Activated CD4-positive, alpha-beta T cell treated with anti-CD3 and anti-CD28 coated beads for 36 hours (primary cell): ENCODE measurements around the gene GAB1. TPM values are rescaled to one million over a fixed set of nuclear protein-coding genes. Genes with fewer than 3 reads are reported as not detected.

ENCODE experiments used
- ATAC-seq: fragments of 200-7000 bp; cut with Tn5 transposase; one replicate; pipeline ENCODE4 v1.10.0; 2021; ENCODE audit warnings: mild to moderate bottlenecking, moderate library complexity
- CTCF ChIA-PET: fragments of 350-600 bp; sonication (Branson Sonifier 250); formaldehyde crosslinking; loops from one replicate; lab custom pipeline; 2021; ENCODE audit warnings: antibody characterized with exemption; lab: Charles Lee
- POLR2A ChIA-PET: fragments of 350-600 bp; sonication (Branson Sonifier 250); formaldehyde crosslinking; loops from one replicate; lab custom pipeline; 2021; ENCODE audit warnings: antibody characterized with exemption, inconsistent platforms; lab: Charles Lee
- DNase-seq: peaks from one replicate; pipeline ENCODE4 v3.0.0-alpha.2; 2020
- H3K27ac Mint-ChIP-seq: one replicate; pipeline ENCODE4 v1.8.0; 2021; ENCODE audit warnings: mixed read lengths
- H3K27me3 Mint-ChIP-seq: one replicate; pipeline ENCODE4 v1.8.0; 2021; ENCODE audit warnings: mixed read lengths
- H3K36me3 Mint-ChIP-seq: one replicate; pipeline ENCODE4 v1.8.0; 2021; ENCODE audit warnings: low read depth, mixed read lengths
- H3K4me1 Mint-ChIP-seq: one replicate; pipeline ENCODE4 v1.8.0; 2021; ENCODE audit warnings: mixed read lengths
- H3K4me3 Mint-ChIP-seq: one replicate; pipeline ENCODE4 v1.8.0; 2021; ENCODE audit warnings: mild to moderate bottlenecking, moderate library complexity, mixed read lengths
- H3K9me3 Mint-ChIP-seq: one replicate; pipeline ENCODE4 v1.8.0; 2021; ENCODE audit warnings: low read depth, mixed read lengths
- intact Hi-C, 2 experiments: fragments of 100-400 bp; cut with DNase I in 1 of 2; cut with micrococcal nuclease in 1 of 2; formaldehyde crosslinking; loops; one replicate each; pipeline versions ENCODE4 v1.14.2 to v1.15.1; 2022 to 2024; cut with DNase I, micrococcal nuclease
- total RNA-seq, 2 experiments: library from RNA; stranded (reverse); gene quantifications; one replicate each; pipeline ENCODE4 v1.2.3, GENCODE V29; 2021

GAB1 gene
- total RNA-seq, 2 experiments from 2014 or later = 0.35 to 0.48 TPM

DNA sequence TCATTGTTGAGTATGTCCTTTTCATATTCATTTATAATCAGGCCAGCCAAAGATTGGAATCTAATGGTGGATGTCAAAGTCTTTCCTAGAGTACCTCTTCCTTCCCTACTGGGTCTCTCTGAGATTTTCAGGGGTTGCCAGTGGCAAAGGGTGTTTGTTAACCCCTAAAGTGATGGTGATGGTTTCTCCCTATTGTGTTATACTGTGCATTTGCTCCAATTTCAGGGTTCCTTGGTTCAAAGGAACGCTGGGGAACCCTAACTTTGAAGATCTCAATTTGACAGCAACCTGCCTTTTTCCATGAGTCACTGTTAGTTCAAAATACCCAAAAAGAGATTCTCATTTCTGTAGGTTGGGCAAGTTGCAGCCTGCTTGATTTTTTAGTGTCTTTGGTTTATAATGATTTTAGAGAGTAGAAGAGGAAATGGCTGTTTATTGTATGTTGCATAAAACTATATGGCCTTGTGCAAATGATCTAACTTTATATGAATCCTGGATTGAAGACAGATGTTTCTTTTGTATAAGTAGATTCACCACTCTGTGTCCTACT is 23.0 kb downstream of the GAB1 start:
- ATAC-seq (peak; percentile 47), DNase-seq (peak; percentile 14)
- POLR2A ChIA-PET = no interaction called here
- intact Hi-C loops = loop anchor here (1.0 to 5.0 kb wide), 4 partner anchors 22 to 175 kb away; partner anchors contain the start of genes SMARCA5 (in 2 of the 2) and USP38 (in 1 of the 2)
- Mint-ChIP-seq H3K9me3 (no peaks in the 10 kb centered on the region), H3K4me3 (peak overlapping the region; percentile 8), H3K36me3 (no peaks in the 10 kb centered on the region), H3K27me3 (no peaks in the 10 kb centered on the region), H3K27ac (peak overlapping the region; percentile 90), H3K4me1 (peaks cover 27% of the 10 kb centered on the region)
- CTCF ChIA-PET = interaction anchor here (1.8 kb wide), 1 partner anchor 9 kb away, joined by 4 read pairs; no protein-coding TSS in a partner anchor

DNA sequence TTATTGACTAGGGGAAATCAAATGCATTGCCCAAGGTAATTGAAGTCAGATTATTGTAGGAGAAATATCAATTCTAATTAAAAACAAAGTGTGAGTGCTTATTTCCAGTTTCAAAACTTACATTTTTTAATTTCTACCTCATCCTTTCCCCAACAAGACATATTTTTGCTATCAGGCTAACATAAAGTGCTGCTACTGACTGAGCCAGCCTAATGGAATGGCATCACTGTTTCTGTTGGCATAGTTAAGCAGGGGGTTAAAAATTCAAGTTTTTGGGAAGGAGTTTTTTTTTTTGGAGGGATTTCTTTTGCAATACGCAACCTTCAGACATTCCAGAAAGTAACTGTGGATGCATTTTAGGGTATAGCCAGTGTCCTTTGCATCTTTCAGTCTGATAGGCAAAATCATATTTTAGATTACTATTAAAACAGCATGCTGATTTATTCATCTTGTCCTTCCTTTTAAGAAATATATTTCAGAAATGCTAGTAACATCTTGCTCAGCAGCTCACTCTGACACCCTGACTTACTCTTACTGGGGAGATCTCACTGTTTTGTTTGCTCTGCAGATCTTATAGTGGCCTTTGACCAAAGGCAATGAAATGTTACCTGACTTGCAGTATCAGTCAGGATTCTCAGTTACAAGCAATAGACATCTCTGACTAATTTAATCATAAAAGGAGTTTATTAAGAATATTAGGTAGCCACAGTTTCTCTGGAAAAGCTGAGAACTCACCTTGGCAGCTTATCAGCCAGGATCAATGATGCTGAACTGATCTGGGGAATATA is 24.4 kb downstream of the GAB1 start:
- H3K27me3 Mint-ChIP-seq = no peaks in the 10 kb centered on the region
- no peak for ATAC-seq
- DNase-seq = no peak
- POLR2A ChIA-PET = no interaction called here
- intact Hi-C loops = loop anchor here in 1 of 2 experiments (1.0 kb wide), 1 partner anchor 24 kb away; no protein-coding TSS in a partner anchor
- H3K36me3 Mint-ChIP-seq = no peaks in the 10 kb centered on the region
- no peaks in the 10 kb centered on the region for H3K9me3 Mint-ChIP-seq
- CTCF ChIA-PET = no interaction called here
- H3K4me1 Mint-ChIP-seq = peaks cover 27% of the 10 kb centered on the region
- no peak overlapping the region for H3K27ac Mint-ChIP-seq
- H3K4me3 Mint-ChIP-seq = no peak overlapping the region

DNA sequence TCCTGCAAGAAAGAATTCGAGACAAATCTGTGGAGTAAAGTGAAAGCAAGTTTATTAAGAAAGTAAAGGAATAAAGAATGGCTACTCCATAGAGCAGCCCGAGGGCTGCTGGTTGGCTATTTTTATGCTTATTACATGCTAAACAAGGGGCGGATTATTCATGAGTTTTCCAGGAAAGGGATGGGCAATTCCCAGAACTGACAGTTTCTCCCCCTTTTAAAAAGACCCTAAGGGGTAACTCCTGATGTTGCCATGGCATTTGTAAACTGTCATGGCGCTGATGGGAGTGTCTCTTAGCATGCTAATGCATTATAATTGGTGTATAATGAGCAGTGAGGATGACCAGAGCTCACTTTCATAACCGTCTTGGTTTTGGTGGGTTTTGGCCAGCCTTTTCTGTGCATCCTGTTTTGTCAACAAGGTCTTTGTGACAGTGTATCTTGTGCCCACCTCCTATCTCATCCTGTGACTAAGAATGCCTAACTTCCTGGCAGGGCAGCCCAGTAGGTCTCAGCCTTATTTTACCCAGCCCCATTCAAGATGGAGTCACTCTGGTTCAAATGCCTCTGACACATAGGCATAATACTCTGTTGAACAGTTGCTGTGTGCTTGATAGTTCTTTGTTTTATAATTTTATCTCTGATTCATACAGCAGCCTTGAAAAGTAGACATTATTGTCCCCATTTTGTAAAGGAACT is 25.8 kb downstream of the GAB1 start:
- Mint-ChIP-seq H3K4me1 (peaks cover 27% of the 10 kb centered on the region), H3K27me3 (no peaks in the 10 kb centered on the region), H3K9me3 (no peaks in the 10 kb centered on the region), H3K27ac (no peak overlapping the region), H3K4me3 (no peak overlapping the region), H3K36me3 (no peaks in the 10 kb centered on the region)
- CTCF ChIA-PET = interaction anchor here (0.5 to 1.3 kb wide), 3 partner anchors 36 to 1236 kb away, joined by 3 to 4 read pairs (median 3); no protein-coding TSS in a partner anchor
- intact Hi-C loops = no loop called here
- ATAC-seq (no peak), DNase-seq (peak; percentile 10)
- POLR2A ChIA-PET = no interaction called here

DNA sequence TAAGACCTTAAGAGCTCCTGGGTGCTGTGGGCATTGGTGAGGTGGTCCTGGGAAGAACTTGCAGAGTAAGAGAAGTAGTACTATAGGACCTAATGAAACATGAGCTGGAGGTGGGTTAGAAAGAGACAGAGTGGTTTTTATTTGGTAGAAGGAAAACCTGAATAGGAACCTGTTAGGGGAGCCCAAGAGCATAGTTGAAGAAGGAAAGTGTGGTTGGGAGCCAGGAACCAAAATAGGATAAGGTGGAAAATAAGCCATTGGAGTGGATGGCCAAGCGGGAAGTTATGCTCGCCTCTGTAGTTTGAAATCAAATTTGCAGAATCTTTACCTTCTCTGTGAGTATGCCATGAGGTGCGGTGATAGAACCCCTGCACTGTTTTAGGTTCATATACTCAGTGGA is 26.7 kb downstream of the GAB1 start:
- Mint-ChIP-seq H3K9me3 (no peaks in the 10 kb centered on the region), H3K36me3 (no peaks in the 10 kb centered on the region), H3K4me1 (peaks cover 27% of the 10 kb centered on the region), H3K27me3 (no peaks in the 10 kb centered on the region), H3K4me3 (no peak overlapping the region), H3K27ac (no peak overlapping the region)
- ATAC-seq (no peak), DNase-seq (no peak)
- POLR2A ChIA-PET = no interaction called here
- CTCF ChIA-PET = interaction anchor here (0.7 to 1.3 kb wide), 2 partner anchors 173 to 1237 kb away, joined by 3 read pairs; no protein-coding TSS in a partner anchor
- intact Hi-C loops = no loop called here

DNA sequence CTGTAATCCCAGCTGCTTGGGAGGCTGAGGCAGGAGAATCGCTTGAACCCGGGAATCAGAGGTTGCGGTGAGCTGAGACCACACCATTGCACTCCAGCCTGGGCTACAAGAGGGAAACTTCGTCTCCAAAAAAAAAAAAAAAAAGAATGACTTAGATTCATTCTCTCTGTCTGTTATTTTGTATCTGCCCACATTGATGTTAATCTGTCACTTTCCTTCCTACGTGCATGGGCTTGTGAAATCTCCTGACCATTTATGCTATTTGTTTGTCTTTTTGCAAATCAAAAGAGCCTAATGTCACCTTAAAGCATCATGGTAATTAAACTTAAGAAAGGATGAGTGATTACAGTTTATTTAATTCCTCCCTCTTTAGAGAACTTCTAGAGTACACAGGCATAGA is 27.4 kb downstream of the GAB1 start:
- ATAC-seq = no peak
- intact Hi-C loops = no loop called here
- CTCF ChIA-PET = interaction anchor here (1.3 kb wide), 1 partner anchor 172 kb away, joined by 3 read pairs; no protein-coding TSS in a partner anchor
- Mint-ChIP-seq H3K27me3 (no peaks in the 10 kb centered on the region), H3K4me1 (peaks cover 20% of the 10 kb centered on the region), H3K9me3 (no peaks in the 10 kb centered on the region), H3K4me3 (no peak overlapping the region), H3K36me3 (no peaks in the 10 kb centered on the region), H3K27ac (no peak overlapping the region)
- POLR2A ChIA-PET = no interaction called here
- DNase-seq = no peak

DNA sequence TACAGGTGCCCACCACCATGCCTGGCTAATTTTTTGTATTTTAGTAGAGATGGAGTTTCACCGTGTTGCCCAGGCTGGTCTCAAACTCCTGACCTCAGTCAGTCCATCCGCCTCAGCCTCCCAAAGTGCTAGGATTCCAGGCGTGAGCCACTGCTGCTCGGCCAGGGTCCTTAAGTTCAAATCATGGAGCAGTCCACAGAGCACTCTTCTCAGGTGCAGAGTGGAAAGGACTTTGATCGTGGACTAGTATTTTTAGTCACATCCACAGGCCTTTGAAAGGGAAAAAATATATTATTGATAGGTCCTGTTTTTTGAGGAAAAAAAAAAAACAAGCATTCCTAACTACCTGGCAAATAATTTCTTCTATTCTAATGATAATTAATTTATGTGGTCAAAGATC is 31.2 kb downstream of the GAB1 start:
- ChIA-PET POLR2A (no interaction called here), CTCF (no interaction called here)
- Mint-ChIP-seq H3K4me1 (no peaks in the 10 kb centered on the region), H3K4me3 (no peak overlapping the region), H3K27ac (no peak overlapping the region), H3K27me3 (no peaks in the 10 kb centered on the region), H3K9me3 (no peaks in the 10 kb centered on the region), H3K36me3 (no peaks in the 10 kb centered on the region)
- no peak for ATAC-seq
- no peak for DNase-seq
- intact Hi-C loops = no loop called here

DNA sequence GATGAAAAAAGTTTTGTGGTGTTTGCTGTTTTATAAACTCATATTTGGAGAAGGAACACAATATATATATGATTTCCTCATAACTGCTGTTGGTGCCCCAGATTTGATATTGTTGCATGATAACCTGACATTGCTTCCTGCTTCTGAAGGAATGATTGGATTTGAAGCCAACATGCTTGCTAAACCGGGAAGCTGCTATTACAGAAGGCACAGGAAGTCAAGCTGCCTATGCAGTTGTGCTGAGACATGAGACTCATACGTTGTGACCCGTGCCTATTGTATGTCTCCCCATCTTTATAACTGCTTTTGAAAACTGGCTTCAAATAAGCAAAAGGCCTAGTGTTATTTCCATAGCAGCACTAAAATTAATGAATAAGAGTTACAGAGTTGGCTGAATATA is 32.9 kb downstream of the GAB1 start:
- Mint-ChIP-seq H3K4me1 (no peaks in the 10 kb centered on the region), H3K27me3 (no peaks in the 10 kb centered on the region), H3K36me3 (no peaks in the 10 kb centered on the region), H3K9me3 (no peaks in the 10 kb centered on the region), H3K27ac (no peak overlapping the region), H3K4me3 (no peak overlapping the region)
- intact Hi-C loops = no loop called here
- POLR2A ChIA-PET = no interaction called here
- ATAC-seq (no peak), DNase-seq (no peak)
- CTCF ChIA-PET = no interaction called here

DNA sequence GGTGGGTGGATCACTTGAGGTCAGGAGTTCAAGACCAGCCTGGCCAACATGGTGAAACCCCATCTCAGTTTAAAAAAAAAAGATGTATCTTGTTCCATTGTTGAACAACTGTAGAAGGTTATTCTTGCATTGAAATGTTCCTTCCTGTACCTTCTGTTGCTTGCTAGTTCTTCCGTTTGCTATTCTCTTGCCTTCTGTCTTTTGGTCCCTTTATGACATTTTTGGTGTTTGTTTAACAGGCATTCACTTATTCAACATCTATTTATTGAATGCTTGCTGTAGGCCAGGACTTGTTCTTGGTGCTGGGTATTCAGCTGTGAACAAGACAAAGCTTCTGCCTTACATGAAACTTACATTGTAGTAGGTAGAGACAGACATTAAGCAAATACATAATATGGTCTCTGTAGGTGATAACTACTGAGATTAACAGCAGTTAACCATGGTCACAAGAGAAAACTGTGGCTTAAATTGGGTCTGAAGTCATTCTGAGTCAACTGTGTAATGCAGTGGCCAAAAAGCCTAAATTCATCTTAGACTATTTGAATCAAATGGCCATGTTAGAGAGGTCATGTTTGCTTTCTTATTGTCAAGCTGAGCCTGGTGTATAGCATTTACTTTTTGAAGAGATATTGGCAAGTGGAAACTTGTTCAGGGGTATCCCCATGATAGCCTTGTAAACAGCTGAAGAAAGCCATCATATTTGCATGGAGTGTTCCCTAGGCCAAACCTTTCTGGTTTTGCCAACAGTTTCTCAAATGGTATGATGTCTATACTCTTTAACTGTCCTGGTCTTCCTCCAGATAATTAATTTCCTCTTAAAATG is 35.6 kb downstream of the GAB1 start:
- Mint-ChIP-seq H3K36me3 (no peaks in the 10 kb centered on the region), H3K27me3 (no peaks in the 10 kb centered on the region), H3K27ac (no peak overlapping the region), H3K9me3 (no peaks in the 10 kb centered on the region), H3K4me3 (no peak overlapping the region), H3K4me1 (no peaks in the 10 kb centered on the region)
- intact Hi-C loops = no loop called here
- no peak for ATAC-seq
- POLR2A ChIA-PET = no interaction called here
- no peak for DNase-seq
- CTCF ChIA-PET = interaction anchor here (0.5 kb wide), 1 partner anchor 730 kb away, joined by 3 read pairs; no protein-coding TSS in a partner anchor

DNA sequence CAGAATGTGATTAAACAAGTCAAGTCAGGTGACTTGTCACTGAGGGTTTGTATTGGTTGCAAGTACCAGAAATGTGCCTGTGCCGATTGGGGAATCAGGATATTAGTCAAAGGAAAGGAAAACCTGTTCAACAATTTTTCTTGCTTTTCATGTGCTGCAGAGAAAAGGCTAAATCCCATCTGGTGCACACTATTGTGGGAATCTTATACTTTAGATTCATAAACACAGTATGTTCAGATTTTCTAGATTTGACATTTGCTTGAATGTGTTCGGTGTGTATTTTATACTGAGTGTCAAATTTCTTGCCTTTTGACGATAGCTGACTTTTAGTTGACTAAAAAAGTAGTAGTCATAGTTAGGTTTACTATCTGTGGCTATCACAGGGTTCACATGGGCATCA is 37.6 kb downstream of the GAB1 start:
- H3K36me3 Mint-ChIP-seq = no peaks in the 10 kb centered on the region
- no peaks in the 10 kb centered on the region for H3K9me3 Mint-ChIP-seq
- intact Hi-C loops = no loop called here
- ChIA-PET CTCF (no interaction called here), POLR2A (no interaction called here)
- no peak overlapping the region for H3K4me3 Mint-ChIP-seq
- DNase-seq (no peak), ATAC-seq (no peak)
- H3K27ac Mint-ChIP-seq = no peak overlapping the region
- H3K4me1 Mint-ChIP-seq = no peaks in the 10 kb centered on the region
- H3K27me3 Mint-ChIP-seq = no peaks in the 10 kb centered on the region

DNA sequence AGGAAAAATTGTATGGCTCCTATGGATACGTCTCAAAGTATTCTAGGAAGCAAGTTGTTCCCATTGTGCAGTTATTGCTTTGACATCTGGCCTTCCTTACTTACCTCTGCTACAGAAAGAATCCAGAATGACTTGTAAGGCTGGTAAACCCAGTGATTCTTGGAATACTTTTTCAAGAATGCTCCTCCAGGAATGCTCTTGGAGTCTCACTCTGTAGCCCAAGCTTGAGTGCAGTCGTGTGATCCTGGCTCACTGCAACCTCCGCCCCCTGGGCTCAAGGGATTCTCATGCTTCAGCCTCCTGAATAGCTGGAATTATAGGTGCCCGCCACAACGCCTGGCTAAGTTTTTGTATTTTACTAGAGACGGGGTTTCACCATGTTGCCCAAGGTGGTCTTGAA is 38.1 kb downstream of the GAB1 start:
- ChIA-PET POLR2A (no interaction called here), CTCF (interaction anchor here (0.8 kb wide), 1 partner anchor 38 kb away, joined by 3 read pairs; the partner anchor contains the start of gene GAB1)
- H3K4me1 Mint-ChIP-seq = no peaks in the 10 kb centered on the region
- no peak for DNase-seq
- H3K9me3 Mint-ChIP-seq = no peaks in the 10 kb centered on the region
- no peaks in the 10 kb centered on the region for H3K27me3 Mint-ChIP-seq
- ATAC-seq = no peak
- intact Hi-C loops = loop anchor here in 1 of 2 experiments (5.0 kb wide), 1 partner anchor 108 kb away; no protein-coding TSS in a partner anchor
- H3K27ac Mint-ChIP-seq = no peak overlapping the region
- H3K36me3 Mint-ChIP-seq = no peaks in the 10 kb centered on the region
- H3K4me3 Mint-ChIP-seq = no peak overlapping the region
